H9 (cell line): Measurements from ENCODE around the gene FMN1. TPM values are rescaled to one million over a fixed set of nuclear protein-coding genes. Genes with fewer than 3 reads are reported as not detected.

Experiments used
- DNase-seq: peaks from one replicate; pipeline ENCODE4 v3.0.0-alpha.2; 2017
- H2AFZ ChIP-seq: one replicate; pipeline ENCODE4 v1.6.1; 2013; ENCODE audit warnings: mild to moderate bottlenecking, low read length, control low read depth, moderate library complexity
- H2AK5ac ChIP-seq: 2 replicates; pipeline ENCODE4 v1.6.1; 2013; ENCODE audit warnings: low read length, control low read depth, mixed read lengths; ENCODE audit not compliant: insufficient read length
- H2BK120ac ChIP-seq: one replicate; pipeline ENCODE4 v1.6.1; 2013; ENCODE audit warnings: low read depth, mild to moderate bottlenecking, low read length, control low read depth, inconsistent platforms; ENCODE audit not compliant: poor library complexity, severe bottlenecking
- H2BK12ac ChIP-seq: 2 replicates; pipeline ENCODE4 v1.6.1; 2013; ENCODE audit warnings: low read length, control low read depth, mixed read lengths, low read depth; ENCODE audit not compliant: insufficient read length
- H2BK15ac ChIP-seq: 2 replicates; pipeline ENCODE4 v1.6.1; 2013; ENCODE audit warnings: low read depth, low read length, control low read depth
- H2BK20ac ChIP-seq: one replicate; pipeline ENCODE4 v1.6.1; 2013; ENCODE audit warnings: low read depth, mild to moderate bottlenecking, low read length, control low read depth, inconsistent platforms; ENCODE audit not compliant: poor library complexity, severe bottlenecking
- H2BK5ac ChIP-seq: 2 replicates; pipeline ENCODE4 v1.6.1; 2013; ENCODE audit warnings: low read length, control low read depth, mixed read lengths; ENCODE audit not compliant: insufficient read length
- H3K14ac ChIP-seq: 2 replicates; pipeline ENCODE4 v1.6.1; 2013; ENCODE audit warnings: low read length, control low read depth; ENCODE audit not compliant: insufficient read depth
- H3K18ac ChIP-seq: 2 replicates; pipeline ENCODE4 v1.6.1; 2013; ENCODE audit warnings: low read depth, mild to moderate bottlenecking, mixed read lengths, low read length, control low read depth; ENCODE audit not compliant: insufficient read length
- H3K23ac ChIP-seq: 2 replicates; pipeline ENCODE4 v1.6.1; 2013; ENCODE audit warnings: low read length, control low read depth, mixed read lengths, low read depth; ENCODE audit not compliant: insufficient read length
- H3K23me2 ChIP-seq: 2 replicates; pipeline ENCODE4 v1.6.1; 2013; ENCODE audit warnings: low read depth, mild to moderate bottlenecking, mixed read lengths, low read length, control low read depth; ENCODE audit not compliant: insufficient read length, poor library complexity, severe bottlenecking
- H3K27ac ChIP-seq: 2 replicates; pipeline ENCODE4 v1.5.1; 2013; ENCODE audit warnings: low read length, control low read depth, mixed read lengths, low read depth; ENCODE audit not compliant: insufficient read length
- H3K27me3 ChIP-seq: 2 replicates; pipeline ENCODE4 v1.6.1; 2013; ENCODE audit warnings: low read length, control low read depth, inconsistent platforms; ENCODE audit not compliant: insufficient read depth
- H3K4ac ChIP-seq: 2 replicates; pipeline ENCODE4 v1.6.1; 2013; ENCODE audit warnings: low read depth, mild to moderate bottlenecking, control low read depth, inconsistent platforms, low read length, moderate library complexity
- H3K4me1 ChIP-seq: 2 replicates; pipeline ENCODE4 v1.6.1; 2013; ENCODE audit warnings: low read length, control low read depth, inconsistent platforms; ENCODE audit not compliant: insufficient read depth
- H3K4me2 ChIP-seq: 2 replicates; pipeline ENCODE4 v1.6.1; 2013; ENCODE audit warnings: low read length, control low read depth, mixed read lengths; ENCODE audit not compliant: insufficient read length, insufficient read depth
- H3K56ac ChIP-seq: 2 replicates; pipeline ENCODE4 v1.6.1; 2013; ENCODE audit warnings: low read depth, mild to moderate bottlenecking, mixed read lengths, low read length, control low read depth; ENCODE audit not compliant: insufficient read length
- H3K79me1 ChIP-seq: 2 replicates; pipeline ENCODE4 v1.6.1; 2013; ENCODE audit warnings: low read depth, mild to moderate bottlenecking, moderate library complexity, low read length, control low read depth, inconsistent platforms; ENCODE audit not compliant: insufficient read depth, poor library complexity, severe bottlenecking
- H3K79me2 ChIP-seq: 2 replicates; pipeline ENCODE4 v1.6.1; 2013; ENCODE audit warnings: low read length, control low read depth, inconsistent platforms; ENCODE audit not compliant: insufficient read depth
- H3K9ac ChIP-seq: 2 replicates; pipeline ENCODE4 v1.6.1; 2013; ENCODE audit warnings: low read length, control low read depth, mixed read lengths; ENCODE audit not compliant: insufficient read length; ENCODE audit errors: extremely low read depth
- H3K9me3 ChIP-seq: one replicate; pipeline ENCODE4 v1.6.1; 2013; ENCODE audit warnings: low read depth, low read length, inconsistent platforms; ENCODE audit not compliant: control insufficient read depth
- H3T11ph ChIP-seq: one replicate; pipeline ENCODE4 v1.6.1; 2013; ENCODE audit warnings: mild to moderate bottlenecking, low read length, control low read depth, inconsistent platforms
- H4K20me1 ChIP-seq: one replicate; pipeline ENCODE4 v1.6.1; 2013; ENCODE audit not compliant: control insufficient read depth, insufficient read length, insufficient read depth
- H4K5ac ChIP-seq: 2 replicates; pipeline ENCODE4 v1.6.1; 2013; ENCODE audit warnings: low read depth, mild to moderate bottlenecking, mixed read lengths, low read length, control low read depth; ENCODE audit not compliant: insufficient read length
- H4K8ac ChIP-seq: replicated peaks from 2 replicates; pipeline ENCODE4 v1.6.1; 2013; ENCODE audit warnings: low read length, control low read depth, mixed read lengths, low read depth; ENCODE audit not compliant: insufficient read length
- H4K91ac ChIP-seq: 2 replicates; pipeline ENCODE4 v1.6.1; 2013; ENCODE audit warnings: low read depth, mild to moderate bottlenecking, moderate library complexity, mixed read lengths, low read length, control low read depth; ENCODE audit not compliant: insufficient read length
- H3K27ac Mint-ChIP-seq, 3 experiments: 2 replicates in 2 of 3; 3 replicates in 1 of 3; pipeline ENCODE4 v1.8.0; 2020 to 2021; ENCODE audit warnings: mixed read lengths in 3 of 3, mild to moderate bottlenecking in 1 of 3, moderate library complexity in 1 of 3
- H3K27me3 Mint-ChIP-seq: 2 replicates; pipeline ENCODE4 v1.8.0; 2021; ENCODE audit warnings: low read depth, mild to moderate bottlenecking, moderate library complexity, mixed read lengths
- H3K36me3 Mint-ChIP-seq, 3 experiments: 2 replicates in 2 of 3; 3 replicates in 1 of 3; pipeline ENCODE4 v1.8.0; 2020 to 2021; ENCODE audit warnings: low read depth in 3 of 3, mixed read lengths in 3 of 3; ENCODE audit not compliant: insufficient read depth in 1 of 3
- H3K4me1 Mint-ChIP-seq, 2 experiments: 2 replicates each; pipeline ENCODE4 v1.8.0; 2020; ENCODE audit warnings: mixed read lengths in 2 of 2
- H3K4me3 Mint-ChIP-seq, 2 experiments: 2 replicates in 1 of 2; 3 replicates in 1 of 2; pipeline ENCODE4 v1.8.0; 2020 to 2021; ENCODE audit warnings: mild to moderate bottlenecking in 2 of 2, mixed read lengths in 2 of 2, moderate library complexity in 1 of 2
- H3K9me3 Mint-ChIP-seq, 2 experiments: 2 replicates in 1 of 2; 3 replicates in 1 of 2; pipeline ENCODE4 v1.8.0; 2020; ENCODE audit warnings: mild to moderate bottlenecking in 2 of 2, mixed read lengths in 2 of 2, moderate library complexity in 1 of 2
- WGBS: extraction: QIAGEN DNeasy Blood & Tissue Kit; methylation state at CpG from one replicate; pipeline ENCODE4 v1.1.7; 2013; ENCODE audit warnings: missing lambda C conversion rate, low lambda C conversion rate, mixed read lengths; ENCODE audit not compliant: insufficient read length; ENCODE audit errors: extremely low coverage; 5-methylcytosine and 5-hydroxymethylcytosine counted together
- total RNA-seq: library from RNA; stranded (reverse); gene quantifications from 2 replicates; pipeline ENCODE4 v1.2.1, GENCODE V29; 2021
- TF ChIP-seq, protein P1 (sequence below): fragments of 200-600 bp; sonication (generic); conservative IDR thresholded peaks from 3 replicates; pipeline ENCODE4 v1.8.0; 2021; ENCODE audit warnings: antibody characterized with exemption, mild to moderate bottlenecking

FMN1 gene
- total RNA-seq, 1 experiment from 2014 or later = 1.9 TPM

DNA sequence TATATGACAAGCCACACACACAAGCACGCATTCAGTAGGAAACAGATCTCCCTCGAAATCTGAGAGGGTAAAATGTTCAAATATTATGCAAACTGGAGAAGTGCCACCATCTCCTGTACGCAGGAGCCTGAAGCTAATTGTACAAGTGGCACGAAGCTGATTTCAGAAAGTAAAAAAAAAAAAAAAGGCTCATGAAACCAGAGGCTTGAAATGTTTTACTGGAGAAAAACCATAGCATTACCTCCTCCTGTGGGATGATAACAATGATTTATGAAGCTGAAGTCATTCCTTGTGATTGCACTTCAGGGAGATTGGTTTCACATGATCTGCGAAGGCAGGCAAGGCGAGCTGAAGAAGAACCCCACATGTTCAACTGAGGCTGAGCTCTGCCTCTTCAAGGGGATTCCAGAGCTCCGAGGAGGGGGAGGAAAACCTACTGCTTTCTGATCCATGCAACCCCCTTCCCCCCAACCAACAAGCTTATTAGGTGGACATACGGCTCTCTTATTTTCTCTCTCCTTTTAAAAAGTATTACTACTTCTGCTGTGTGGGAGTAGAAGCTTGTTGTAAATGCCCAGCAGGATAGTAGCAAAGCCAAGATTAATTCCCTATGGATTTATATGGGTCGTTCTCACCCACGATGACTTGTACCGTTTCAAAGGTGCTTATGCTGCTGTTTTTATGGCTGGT is 375.6 kb downstream of the FMN1 start:
- H3K4me2 ChIP-seq = no peak overlapping the region
- WGBS = no CpG with 5 or more reads among the region's 11 CpGs

More for the DNA sequence above, 375.6 kb downstream of the FMN1 start:
- no peak overlapping the region for H2BK12ac ChIP-seq
- Mint-ChIP-seq H3K4me1 (peaks cover 3 to 5% of the 10 kb centered on the region in 2 experiments; a peak in 1 of 4 replicates), H3K9me3 (no peaks in the 10 kb centered on the region), H3K36me3 (no peaks in the 10 kb centered on the region), H3K4me3 (no peak overlapping the region), H3K27ac (no peak overlapping the region), H3K27me3 (no peaks in the 10 kb centered on the region)
- H2BK120ac ChIP-seq = no peak overlapping the region
- H4K8ac ChIP-seq = no peak overlapping the region
- H3K9ac ChIP-seq = no peak overlapping the region
- H4K20me1 ChIP-seq = no peaks in the 10 kb centered on the region
- H4K5ac ChIP-seq = no peak overlapping the region
- H3T11ph ChIP-seq = no peak overlapping the region
- H3K23ac ChIP-seq = no peak overlapping the region
- no peak overlapping the region for H3K4ac ChIP-seq
- H2BK15ac ChIP-seq = no peak overlapping the region
- H3K9me3 ChIP-seq = no peaks in the 10 kb centered on the region
- no peak overlapping the region for H3K18ac ChIP-seq
- H2BK20ac ChIP-seq = no peak overlapping the region
- no peak overlapping the region for H3K27ac ChIP-seq
- no peak overlapping the region for H4K91ac ChIP-seq
- no peaks in the 10 kb centered on the region for H3K4me1 ChIP-seq
- no peak overlapping the region for H2AFZ ChIP-seq
- no peaks in the 10 kb centered on the region for H3K27me3 ChIP-seq
- H2AK5ac ChIP-seq = no peak overlapping the region
- no peak overlapping the region for H3K56ac ChIP-seq
- H3K14ac ChIP-seq = no peak overlapping the region
- no peak for DNase-seq
- TF ChIP-seq, protein P1, sequence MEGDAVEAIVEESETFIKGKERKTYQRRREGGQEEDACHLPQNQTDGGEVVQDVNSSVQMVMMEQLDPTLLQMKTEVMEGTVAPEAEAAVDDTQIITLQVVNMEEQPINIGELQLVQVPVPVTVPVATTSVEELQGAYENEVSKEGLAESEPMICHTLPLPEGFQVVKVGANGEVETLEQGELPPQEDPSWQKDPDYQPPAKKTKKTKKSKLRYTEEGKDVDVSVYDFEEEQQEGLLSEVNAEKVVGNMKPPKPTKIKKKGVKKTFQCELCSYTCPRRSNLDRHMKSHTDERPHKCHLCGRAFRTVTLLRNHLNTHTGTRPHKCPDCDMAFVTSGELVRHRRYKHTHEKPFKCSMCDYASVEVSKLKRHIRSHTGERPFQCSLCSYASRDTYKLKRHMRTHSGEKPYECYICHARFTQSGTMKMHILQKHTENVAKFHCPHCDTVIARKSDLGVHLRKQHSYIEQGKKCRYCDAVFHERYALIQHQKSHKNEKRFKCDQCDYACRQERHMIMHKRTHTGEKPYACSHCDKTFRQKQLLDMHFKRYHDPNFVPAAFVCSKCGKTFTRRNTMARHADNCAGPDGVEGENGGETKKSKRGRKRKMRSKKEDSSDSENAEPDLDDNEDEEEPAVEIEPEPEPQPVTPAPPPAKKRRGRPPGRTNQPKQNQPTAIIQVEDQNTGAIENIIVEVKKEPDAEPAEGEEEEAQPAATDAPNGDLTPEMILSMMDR = no peak
- no peaks in the 10 kb centered on the region for H3K23me2 ChIP-seq
- no peaks in the 10 kb centered on the region for H3K79me2 ChIP-seq
- H2BK5ac ChIP-seq = no peak overlapping the region
- H3K79me1 ChIP-seq = no peaks in the 10 kb centered on the region
